GM10266 (cell line): ENCODE measurements around the gene CCM2.

Experiments used
- DNase-seq: peaks from one replicate; pipeline ENCODE4 v3.0.0; 2012; ENCODE audit errors: extremely low spot score
- CTCF ChIP-seq: IDR thresholded peaks from 2 replicates; pipeline ENCODE4 v1.5.1; 2012; ENCODE audit warnings: mild to moderate bottlenecking, low read depth; ENCODE audit not compliant: control insufficient read depth, insufficient read depth; ENCODE audit errors: missing control alignments

CCM2 gene

GRCh38 chr7:45053401-45053800 is 53.4 kb downstream of the CCM2 start:
- TF ChIP-seq CTCF: no peak
- DNase-seq: no peak

- DNase-seq: no peak
- TF ChIP-seq CTCF: no peak
These were observed 53.9 kb downstream of the CCM2 start for GRCh38 chr7:45053941-45054340.

GRCh38 chr7:45054442-45054841 is 54.4 kb downstream of the CCM2 start:
- TF ChIP-seq CTCF: no peak
- no peak for DNase-seq

GRCh38 chr7:45055016-45055415 is 55.0 kb downstream of the CCM2 start:
- DNase-seq: no peak
- TF ChIP-seq CTCF: no peak

GRCh38 chr7:45055594-45056219 is 55.7 kb downstream of the CCM2 start:
- DNase-seq: no peak
- no peak for TF ChIP-seq CTCF

GRCh38 chr7:45057878-45058277 is 57.9 kb downstream of the CCM2 start:
- TF ChIP-seq CTCF: no peak
- no peak for DNase-seq

GRCh38 chr7:45060295-45060694 is 60.3 kb downstream of the CCM2 start:
- DNase-seq: no peak
- TF ChIP-seq CTCF: no peak
